ENCODE measurements around the gene IGLL5. TPM values are rescaled to one million over a fixed set of nuclear protein-coding genes. Genes with fewer than 3 reads are reported as not detected.

IGLL5 gene
- total and polyA plus RNA-seq, 2 donors (not counting 3 experiments of a cell fraction or from before 2014, with no cell fraction given) = not detected

- no peak overlapping the region for H3K4me2 ChIP-seq (ENCODE audit: insufficient read depth, low read length)
- ChIA-PET CTCF (interaction anchor here (1.4 kb wide), 1 partner anchor 30 kb away, joined by 3 read pairs; no protein-coding TSS in a partner anchor), POLR2A (no interaction called here)
- no peak overlapping the region for H3K4me3 ChIP-seq (replicated peaks in 1 of 3; ENCODE audit: insufficient read depth in 1 of 3, low read depth in 1 of 3, low read length in 3 of 3)
- no peaks in the 10 kb centered on the region for H3K4me1 ChIP-seq (ENCODE audit: control insufficient read depth, extremely low read depth, insufficient read depth, low read length)
- no TSS peak for BruUV-seq (replicated peaks)
- H3K9me1 ChIP-seq (replicated peaks; ENCODE audit: control insufficient read depth, extremely low read depth, insufficient read depth, low read length) = no peaks in the 10 kb centered on the region
- dilution Hi-C loops (cut with MboI; ENCODE audit: extremely low pct_ligation_motif_present, low sequenced_read_pairs) = no loop called here
- H4K20me1 ChIP-seq (replicated peaks; ENCODE audit: control insufficient read depth, extremely low read depth, insufficient read depth, low read length) = no peaks in the 10 kb centered on the region
- H3K27me3 ChIP-seq (ENCODE audit: control insufficient read depth in 2 of 2, insufficient read depth in 2 of 2, low read length in 2 of 2) = peaks cover 0 to 2% of the 10 kb centered on the region in 2 experiments
- H2AFZ ChIP-seq (ENCODE audit: low read depth, low read length) = no peak overlapping the region
- H3K36me3 ChIP-seq (ENCODE audit: control insufficient read depth in 2 of 2, extremely low read depth in 1 of 2, insufficient read depth in 2 of 2, low read length in 2 of 2) = no peaks in the 10 kb centered on the region
- intact Hi-C loops (cut with micrococcal nuclease) = no loop called here
- no peak overlapping the region for H3K27ac ChIP-seq (ENCODE audit: insufficient read depth, low read depth, low read length)
- no peaks in the 10 kb centered on the region for H3K9me3 ChIP-seq (replicated peaks; ENCODE audit: control insufficient read depth, insufficient read depth, low read length)
- FAIRE-seq = no peak
- no peak for DNase-seq (ENCODE audit: low read depth, low spot score)
- H3K9ac ChIP-seq (replicated peaks; ENCODE audit: extremely low read depth, insufficient read depth, low read length) = no peak overlapping the region
- no peak for TF ChIP-seq FOS (IDR thresholded peaks at IDR 0.05; ENCODE audit: borderline replicate concordance, insufficient read depth, low read length)
- no peak for TF ChIP-seq MYC (IDR thresholded peaks at IDR 0.05; ENCODE audit: low read depth, low read length)
- TF ChIP-seq EZH2 (IDR thresholded peaks at IDR 0.05; ENCODE audit: borderline replicate concordance, low read depth, low read length, severe bottlenecking) = no peak
- no peak for TF ChIP-seq POLR2A (IDR thresholded peaks at IDR 0.05; ENCODE audit: low read depth, low read length)
- no peak for TF ChIP-seq MAX (IDR thresholded peaks at IDR 0.05; ENCODE audit: insufficient read depth, insufficient read length)
- no peak for TF ChIP-seq POLR2AphosphoS5 (IDR thresholded peaks at IDR 0.05; ENCODE audit: insufficient read depth, low read depth, low read length)
- TF ChIP-seq GATA2 (IDR thresholded peaks at IDR 0.05; ENCODE audit: insufficient read depth, insufficient read length, low read depth, low read length) = no peak
- no peak for TF ChIP-seq CTCF (IDR thresholded peaks at IDR 0.05; ENCODE audit: extremely low read depth in 1 of 2, insufficient read depth in 1 of 2, low read depth in 1 of 2, low read length in 2 of 2)
- TF ChIP-seq JUN (IDR thresholded peaks at IDR 0.05; ENCODE audit: borderline replicate concordance, insufficient read depth, insufficient read length, low read depth) = no peak
- H3K79me2 ChIP-seq (ENCODE audit: control insufficient read depth, insufficient read depth, low read length) = no peaks in the 10 kb centered on the region
These were observed 22.1 kb downstream of the IGLL5 start for GRCh38 chr22:22909605-22910271.

All from endothelial cell of umbilical vein (primary cell).